Erythroblast (primary cell): ENCODE measurements around the gene TCTN2.

ENCODE experiments used
- GATA1 ChIP-seq: IDR thresholded peaks from 2 replicates; pipeline ENCODE4 v1.6.1; 2011; ENCODE audit warnings: low read depth, mild to moderate bottlenecking, control low read depth, low read length, moderate library complexity
- POLR2A ChIP-seq: IDR thresholded peaks from 2 replicates; pipeline ENCODE4 v1.6.1; 2011; ENCODE audit warnings: mild to moderate bottlenecking, low read length

DNA sequence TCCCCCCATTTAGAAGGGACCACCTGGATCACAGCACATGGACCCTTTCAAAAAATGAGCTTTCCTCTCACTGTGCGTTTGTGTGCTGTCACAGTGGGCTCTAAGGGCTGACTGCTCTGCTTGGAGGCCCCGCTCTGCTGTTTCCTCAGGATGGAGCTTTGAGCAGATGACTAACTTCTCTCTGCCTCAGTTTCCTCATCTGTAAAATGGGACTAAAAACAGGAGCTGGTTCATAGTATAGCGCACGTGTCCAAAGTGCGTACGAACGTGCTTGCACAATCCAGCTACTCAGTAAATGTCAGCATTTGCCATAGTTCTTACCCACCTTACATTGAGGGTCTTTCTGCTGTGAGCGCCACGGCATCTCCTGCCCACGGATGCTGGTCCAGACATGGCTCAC lies 78.4 kb downstream of the TCTN2 start:
- TF ChIP-seq POLR2A (no peak), GATA1 (no peak)
